ENCODE measurements around the gene PCMTD2.
"Not testable (repeated sequence)": the region's sequence is repeated elsewhere in the genome, so short reads cannot be mapped to it uniquely, and the experiment has no call there.

Gene PCMTD2

DNA sequence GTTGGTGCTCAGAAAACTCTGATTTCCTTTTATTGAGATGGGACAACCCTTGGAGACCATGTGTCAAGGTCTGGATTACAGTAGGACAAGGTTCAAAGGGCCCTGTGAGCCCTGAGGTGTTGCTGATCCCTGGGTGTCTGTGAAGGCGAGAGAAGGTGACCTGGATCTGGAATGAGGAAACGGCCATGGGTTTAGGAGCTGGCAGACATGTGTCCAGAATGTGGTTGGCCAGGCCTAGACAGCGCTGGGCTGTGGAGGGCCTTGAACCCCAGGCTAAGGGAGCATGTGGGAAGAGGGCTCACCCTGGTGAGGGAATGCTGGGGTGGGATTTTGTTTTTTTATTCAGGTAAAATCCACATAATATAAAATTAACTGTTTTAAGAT is 24.9 kb downstream of the PCMTD2 start:
- in situ Hi-C loops (cut with HindIII; ENCODE audit: low sequenced_read_pairs): no loop called here
- no peak for DNase-seq (ENCODE audit: low read depth)
- TF ChIP-seq, protein P1, sequence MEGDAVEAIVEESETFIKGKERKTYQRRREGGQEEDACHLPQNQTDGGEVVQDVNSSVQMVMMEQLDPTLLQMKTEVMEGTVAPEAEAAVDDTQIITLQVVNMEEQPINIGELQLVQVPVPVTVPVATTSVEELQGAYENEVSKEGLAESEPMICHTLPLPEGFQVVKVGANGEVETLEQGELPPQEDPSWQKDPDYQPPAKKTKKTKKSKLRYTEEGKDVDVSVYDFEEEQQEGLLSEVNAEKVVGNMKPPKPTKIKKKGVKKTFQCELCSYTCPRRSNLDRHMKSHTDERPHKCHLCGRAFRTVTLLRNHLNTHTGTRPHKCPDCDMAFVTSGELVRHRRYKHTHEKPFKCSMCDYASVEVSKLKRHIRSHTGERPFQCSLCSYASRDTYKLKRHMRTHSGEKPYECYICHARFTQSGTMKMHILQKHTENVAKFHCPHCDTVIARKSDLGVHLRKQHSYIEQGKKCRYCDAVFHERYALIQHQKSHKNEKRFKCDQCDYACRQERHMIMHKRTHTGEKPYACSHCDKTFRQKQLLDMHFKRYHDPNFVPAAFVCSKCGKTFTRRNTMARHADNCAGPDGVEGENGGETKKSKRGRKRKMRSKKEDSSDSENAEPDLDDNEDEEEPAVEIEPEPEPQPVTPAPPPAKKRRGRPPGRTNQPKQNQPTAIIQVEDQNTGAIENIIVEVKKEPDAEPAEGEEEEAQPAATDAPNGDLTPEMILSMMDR (IDR thresholded peaks at IDR 0.05; ENCODE audit: low read depth, low read length, missing control alignments): no peak
- no peak overlapping the region for H3K4me3 ChIP-seq (ENCODE audit: low read depth, low read length)

DNA sequence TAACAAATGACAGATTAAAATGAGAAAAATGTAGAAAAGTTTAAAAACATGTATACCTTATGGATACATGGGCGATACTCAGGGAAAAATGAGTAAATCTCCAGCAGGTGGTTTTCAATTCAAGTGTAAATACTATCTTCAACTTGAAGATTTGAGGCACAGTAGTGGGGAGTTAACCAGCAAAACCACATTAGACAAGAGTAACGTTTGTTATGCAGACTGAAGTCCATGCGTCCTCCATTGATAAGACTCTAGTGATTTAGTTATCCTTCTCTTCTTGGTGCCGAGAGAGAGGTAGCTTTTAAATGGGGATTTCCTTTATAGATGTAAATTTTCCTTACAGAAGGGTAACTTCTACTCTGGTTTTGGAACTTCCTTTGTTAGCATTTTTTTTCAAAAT is 28.1 kb downstream of the PCMTD2 start:
- in situ Hi-C loops (cut with HindIII; ENCODE audit: low sequenced_read_pairs): no loop called here
- TF ChIP-seq, protein P1 (IDR thresholded peaks at IDR 0.05; ENCODE audit: low read depth, low read length, missing control alignments): no peak
- H3K4me3 ChIP-seq (ENCODE audit: low read depth, low read length): no peak overlapping the region
- DNase-seq (ENCODE audit: low read depth): no peak

DNA sequence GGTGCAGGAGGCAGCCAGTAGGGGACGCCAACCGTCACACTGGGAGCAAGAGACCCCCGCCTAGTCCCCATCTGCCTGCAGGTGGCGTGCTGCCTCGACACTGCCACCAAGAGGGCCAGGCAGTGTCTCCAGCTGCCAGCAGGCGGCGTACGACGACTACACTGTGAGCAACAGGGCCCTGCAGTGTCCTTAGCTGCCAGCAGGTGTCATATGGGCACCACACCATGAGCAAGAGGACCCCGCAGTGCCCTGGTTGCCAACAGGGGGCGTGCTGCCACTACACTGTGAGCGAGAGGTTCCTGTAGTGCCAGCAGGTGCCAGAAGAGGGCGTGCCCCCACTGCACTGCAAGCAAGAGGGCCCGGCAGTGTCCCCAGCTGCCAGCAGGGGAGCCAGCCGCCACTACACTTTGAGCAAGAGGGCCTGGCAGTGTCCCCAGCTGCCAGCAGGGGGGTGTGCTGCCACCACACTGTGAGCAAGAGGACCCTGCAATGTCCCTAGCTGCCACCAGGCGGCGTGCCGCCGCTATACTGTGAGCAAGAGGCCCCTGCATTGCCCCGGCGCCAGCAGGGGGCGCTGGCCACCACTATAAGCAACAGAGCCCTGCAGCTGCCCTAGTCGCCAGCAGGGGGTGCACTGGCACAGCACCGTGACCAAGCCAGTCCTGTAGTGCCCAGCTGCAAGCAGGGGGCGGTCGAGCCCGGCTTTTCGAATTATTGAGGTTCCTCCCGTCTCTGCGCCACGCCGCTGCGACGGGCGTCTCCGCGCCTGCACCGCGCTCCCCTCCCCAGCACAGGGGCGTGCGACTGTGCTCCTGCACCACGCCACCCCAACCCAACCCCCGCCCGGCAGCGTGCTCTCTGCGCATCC is 30.3 kb downstream of the PCMTD2 start:
- TF ChIP-seq, protein P1 (IDR thresholded peaks at IDR 0.05; ENCODE audit: low read depth, low read length, missing control alignments): peak; percentile 51
- DNase-seq (ENCODE audit: low read depth); H3K4me3 ChIP-seq (ENCODE audit: low read depth, low read length); in situ Hi-C loops (cut with HindIII; ENCODE audit: low sequenced_read_pairs): not testable (repeated sequence)

DNA sequence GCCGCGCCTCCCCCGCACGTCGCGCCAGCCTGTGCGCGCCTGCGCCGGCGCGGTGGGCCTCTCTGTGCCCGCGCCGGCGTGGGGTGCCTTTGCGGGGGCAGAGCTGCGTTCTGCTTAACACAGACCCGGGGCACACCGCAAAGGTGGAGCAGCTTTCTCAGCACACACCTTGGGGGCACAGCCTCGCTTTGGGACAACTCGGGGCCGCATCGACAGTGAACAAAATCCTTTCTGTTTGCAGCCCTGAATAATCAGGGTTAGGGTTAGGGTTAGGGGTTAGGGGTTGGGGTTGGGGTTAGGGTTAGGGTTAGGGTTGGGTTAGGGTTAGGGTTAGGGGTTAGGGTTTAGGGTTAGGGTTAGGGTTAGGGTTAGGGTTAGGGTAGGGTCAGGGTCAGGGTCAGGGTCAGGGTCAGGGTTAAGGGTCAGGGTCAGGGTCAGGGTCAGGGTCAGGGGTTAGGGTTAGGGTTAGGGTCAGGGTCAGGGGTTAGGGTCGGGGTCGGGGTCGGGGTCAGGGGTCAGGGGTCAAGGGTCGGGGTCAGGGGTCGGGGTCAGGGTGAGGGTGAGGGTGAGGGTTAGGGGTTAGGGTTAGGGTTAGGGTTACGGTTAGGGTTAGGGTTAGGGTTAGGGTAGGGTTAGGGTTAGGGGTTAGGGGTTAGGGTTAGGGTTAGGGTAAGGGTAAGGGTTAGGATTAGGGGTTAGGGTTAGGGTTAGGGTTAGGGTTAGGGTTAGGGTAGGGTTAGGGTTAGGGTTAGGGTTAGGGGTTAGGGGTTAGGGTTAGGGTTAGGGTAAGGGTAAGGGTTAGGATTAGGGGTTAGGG is 31.1 kb downstream of the PCMTD2 start:
- in situ Hi-C loops (cut with HindIII; ENCODE audit: low sequenced_read_pairs); DNase-seq (ENCODE audit: low read depth); H3K4me3 ChIP-seq (ENCODE audit: low read depth, low read length): not testable (repeated sequence)

DNA sequence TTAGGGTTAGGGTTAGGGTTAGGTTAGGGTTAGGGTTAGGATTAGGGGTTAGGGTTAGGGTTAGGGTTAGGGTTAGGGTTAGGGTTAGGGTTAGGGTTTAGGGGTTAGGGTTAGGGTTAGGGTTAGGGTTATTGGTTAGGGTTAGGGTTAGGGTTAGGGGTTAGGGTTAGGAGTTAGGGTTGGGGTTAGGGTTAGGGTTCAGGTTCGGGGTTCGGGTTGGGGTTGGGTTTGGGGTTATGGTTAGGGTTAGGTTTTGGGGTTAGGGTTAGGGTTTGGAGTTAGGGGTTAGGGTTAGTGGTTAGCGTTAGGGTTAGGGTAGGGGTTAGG is 31.7 kb downstream of the PCMTD2 start:
- in situ Hi-C loops (cut with HindIII; ENCODE audit: low sequenced_read_pairs); DNase-seq (ENCODE audit: low read depth); H3K4me3 ChIP-seq (ENCODE audit: low read depth, low read length): not testable (repeated sequence)

DNA sequence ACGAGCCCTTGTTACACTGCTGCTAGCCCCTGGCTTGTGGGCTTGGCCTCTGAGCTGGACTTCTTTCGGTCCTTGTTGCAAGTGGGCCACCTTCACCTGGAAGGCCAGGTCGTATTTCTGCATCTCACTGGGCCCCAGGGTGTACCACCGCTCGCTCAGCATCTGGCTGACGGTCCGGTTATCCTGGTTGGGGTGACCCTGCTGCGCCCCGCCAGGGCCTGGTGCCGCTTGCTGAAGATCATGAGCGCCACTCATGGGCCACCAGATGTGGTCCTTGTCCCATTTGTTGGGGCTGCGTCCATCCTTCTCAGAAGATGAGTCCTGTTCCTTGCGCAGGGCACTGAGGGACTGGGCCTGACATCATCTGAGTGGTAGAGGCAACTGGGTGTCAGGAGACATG is 36.6 kb downstream of the PCMTD2 start:
- in situ Hi-C loops (cut with HindIII; ENCODE audit: low sequenced_read_pairs); DNase-seq (ENCODE audit: low read depth); H3K4me3 ChIP-seq (ENCODE audit: low read depth, low read length): not testable (repeated sequence)

DNA sequence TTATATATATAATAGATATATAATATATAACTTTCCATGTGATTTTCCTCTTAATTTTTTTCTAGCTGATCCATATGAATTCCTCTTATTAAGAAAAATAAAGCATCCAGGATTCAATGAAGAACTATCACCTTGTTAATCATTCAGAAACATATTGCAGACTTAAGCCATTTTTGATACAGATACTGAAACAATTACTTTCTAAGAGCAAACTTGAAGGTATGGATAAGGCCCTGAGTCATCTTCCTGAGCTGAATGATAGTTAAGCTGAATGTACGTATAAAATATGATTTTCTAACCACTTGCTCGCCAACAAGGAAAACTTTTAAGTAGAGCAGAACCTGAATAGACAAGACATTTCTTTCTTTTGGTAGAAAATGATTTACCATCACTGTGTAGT is 47.5 kb downstream of the PCMTD2 start:
- in situ Hi-C loops (cut with HindIII; ENCODE audit: low sequenced_read_pairs); DNase-seq (ENCODE audit: low read depth); H3K4me3 ChIP-seq (ENCODE audit: low read depth, low read length): not testable (repeated sequence)

DNA sequence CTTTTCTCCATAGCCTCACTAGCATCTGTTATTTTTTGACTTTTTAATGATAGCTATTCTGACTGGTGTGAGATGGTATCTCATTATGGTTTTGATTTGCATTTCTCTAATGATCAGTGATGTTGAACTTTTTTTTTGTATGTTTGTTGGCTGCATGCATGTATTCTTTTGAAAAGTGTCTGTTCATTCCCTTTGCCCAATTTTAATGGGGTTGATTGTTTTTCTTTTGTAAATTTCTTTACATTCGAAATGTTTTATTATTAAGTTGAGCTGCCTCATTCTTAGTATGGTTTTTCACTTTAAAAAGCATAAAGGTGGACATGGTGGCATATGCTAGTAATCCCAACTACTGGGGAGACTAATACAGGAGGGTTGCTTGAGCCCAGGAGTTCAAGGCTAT is 58.2 kb downstream of the PCMTD2 start:
- in situ Hi-C loops (cut with HindIII; ENCODE audit: low sequenced_read_pairs); H3K4me3 ChIP-seq (ENCODE audit: low read depth, low read length); DNase-seq (ENCODE audit: low read depth): not testable (repeated sequence)

DNA sequence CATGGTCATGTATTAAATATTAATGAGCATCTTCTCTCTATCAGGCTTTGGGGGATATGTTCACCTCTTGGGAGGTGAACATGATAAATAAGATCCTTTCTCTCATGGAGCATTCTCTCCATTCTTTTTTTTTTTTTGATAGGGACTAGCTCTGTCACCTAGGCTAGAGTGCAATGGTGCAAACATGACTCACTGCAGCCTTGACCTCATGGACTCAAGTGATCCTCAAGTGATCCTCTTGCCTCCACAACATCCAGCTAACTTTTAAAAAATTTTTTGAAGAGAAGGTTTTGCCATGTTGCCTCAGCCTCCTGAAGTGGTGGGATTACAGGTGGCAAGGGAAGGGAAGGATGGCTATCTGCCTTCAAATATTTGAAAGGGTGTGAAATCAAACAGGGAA is 59.8 kb downstream of the PCMTD2 start:
- H3K4me3 ChIP-seq (ENCODE audit: low read depth, low read length); in situ Hi-C loops (cut with HindIII; ENCODE audit: low sequenced_read_pairs); DNase-seq (ENCODE audit: low read depth): not testable (repeated sequence)

DNA sequence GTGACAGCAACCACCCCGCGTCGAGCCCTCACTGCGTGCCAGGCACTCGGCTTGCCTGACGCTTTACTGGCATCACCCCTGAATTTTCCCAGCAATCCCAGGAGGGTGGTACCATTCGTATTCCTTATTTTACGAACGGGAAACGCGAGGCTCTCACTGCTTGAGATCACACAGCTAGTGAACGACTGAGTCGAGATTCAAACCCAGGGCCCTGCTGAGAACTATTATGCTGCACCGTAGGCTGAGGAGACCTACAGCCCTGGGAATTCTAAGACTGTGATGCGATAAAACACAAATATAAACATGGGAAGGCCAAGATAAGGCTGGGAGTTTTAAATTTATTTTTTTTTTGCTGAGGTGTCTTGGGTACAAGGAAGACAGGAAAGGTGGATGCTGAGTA is 60.3 kb downstream of the PCMTD2 start:
- DNase-seq (ENCODE audit: low read depth); in situ Hi-C loops (cut with HindIII; ENCODE audit: low sequenced_read_pairs); H3K4me3 ChIP-seq (ENCODE audit: low read depth, low read length): not testable (repeated sequence)

DNA sequence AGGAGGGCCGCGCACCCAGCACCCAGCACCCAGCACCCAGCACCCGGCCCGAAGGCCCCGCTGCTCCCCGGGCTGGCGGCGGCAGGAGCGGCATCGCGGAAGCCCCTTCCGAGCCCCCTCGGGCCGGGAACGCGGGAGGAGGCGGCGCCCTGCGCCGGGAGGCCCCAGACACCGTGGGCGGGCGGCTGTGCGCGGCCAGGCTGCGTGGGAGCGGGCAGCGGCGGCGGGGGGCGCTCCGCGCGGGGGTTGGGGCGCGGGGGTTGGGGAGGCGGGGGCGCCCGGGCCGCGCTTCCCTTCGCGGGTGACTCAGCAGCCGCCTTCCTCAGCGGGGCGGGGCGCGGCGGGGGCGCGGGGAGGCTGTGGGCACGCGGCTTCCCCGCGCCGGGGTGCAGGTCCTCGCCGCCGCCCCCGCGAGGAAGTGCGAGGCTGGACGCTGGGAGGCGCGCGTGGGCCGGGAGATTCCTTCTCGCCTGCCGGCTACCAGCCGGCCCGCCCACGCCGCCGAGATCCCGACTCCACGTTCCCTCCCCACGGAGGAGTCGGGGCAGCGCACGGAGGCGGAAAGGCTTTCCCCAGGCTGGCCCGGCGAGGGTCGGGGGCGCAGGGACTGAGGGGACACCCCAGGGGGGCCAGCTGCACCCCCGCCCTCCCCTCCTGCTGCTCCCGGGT is 61.0 kb downstream of the PCMTD2 start:
- H3K4me3 ChIP-seq (ENCODE audit: low read depth, low read length); DNase-seq (ENCODE audit: low read depth); in situ Hi-C loops (cut with HindIII; ENCODE audit: low sequenced_read_pairs): not testable (repeated sequence)

DNA sequence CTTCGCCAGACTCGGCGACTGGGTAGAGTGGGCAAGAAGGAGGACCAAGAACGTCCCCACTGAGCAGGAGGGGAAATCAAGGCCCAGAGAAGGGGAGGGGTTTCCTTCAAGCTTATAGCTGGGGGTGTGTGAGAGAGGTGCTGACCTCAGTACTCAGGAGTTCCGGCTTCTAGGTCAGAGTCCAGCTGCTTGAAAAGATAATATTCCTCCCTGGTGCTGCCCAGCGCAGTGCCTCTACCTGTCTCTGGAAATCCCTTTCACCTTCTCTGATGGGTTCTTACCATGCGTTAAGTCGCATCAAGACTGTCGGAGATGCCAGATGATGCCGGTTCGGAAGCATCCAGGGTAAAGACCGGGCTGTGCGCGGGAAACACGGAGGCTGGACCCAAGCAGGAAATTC is 61.8 kb downstream of the PCMTD2 start:
- DNase-seq (ENCODE audit: low read depth); in situ Hi-C loops (cut with HindIII; ENCODE audit: low sequenced_read_pairs); H3K4me3 ChIP-seq (ENCODE audit: low read depth, low read length): not testable (repeated sequence)

DNA sequence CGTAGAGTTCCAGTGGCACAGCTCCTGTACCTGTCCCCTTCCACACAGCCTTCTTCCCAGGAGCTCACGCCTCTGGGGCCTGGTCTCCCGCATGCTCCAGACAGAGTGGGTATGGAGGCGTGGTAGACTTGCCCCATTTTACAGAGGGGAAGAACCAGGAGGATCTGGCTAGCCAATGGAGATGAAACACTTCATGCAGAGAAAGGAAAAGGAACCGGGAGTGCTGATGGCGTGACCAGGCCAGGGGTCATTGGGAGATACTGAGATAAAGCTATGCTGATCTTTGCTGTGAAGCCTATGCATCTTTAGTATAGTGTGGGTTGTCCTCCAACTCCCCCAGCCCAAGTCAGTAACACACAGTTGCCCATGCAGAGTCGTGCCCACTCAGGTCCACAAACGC is 62.5 kb downstream of the PCMTD2 start:
- H3K4me3 ChIP-seq (ENCODE audit: low read depth, low read length); DNase-seq (ENCODE audit: low read depth): not testable (repeated sequence)

More for the DNA sequence above, 62.5 kb downstream of the PCMTD2 start:
- in situ Hi-C loops (cut with HindIII; ENCODE audit: low sequenced_read_pairs): not testable (repeated sequence)
